ENCODE results near the gene TFB1M. TPM values are rescaled to one million over a fixed set of nuclear protein-coding genes. Genes with fewer than 3 reads are reported as not detected.
A peak's percentile ranks its signal among the peaks of the same experiment; 100 is the strongest.

TFB1M gene
- total and polyA plus RNA-seq, 7 donors: 10.7 to 22.2 (median 15.1) TPM

GRCh38 chr6:155216312-155217046 is 97.8 kb downstream of the TFB1M start:
- Histone ChIP-seq H3K36me3 (no peaks in the 10 kb centered on the region), H3K4me3 (no peak overlapping the region), H3K27ac (peak overlapping the region in 1 of 4 donors; percentile 54), H3K27me3 (no peaks in the 10 kb centered on the region), H3K9me3 (no peaks in the 10 kb centered on the region), H3K4me1 (peaks cover 0 to 14% (median 6%) of the 10 kb centered on the region in 4 donors)
- WGBS, 2 donors: 64 to 75% methylated on average over 11 of the region's 11 CpGs
- intact Hi-C loops (cut with DNase I): no loop called here
- no peak for DNase-seq
- TF ChIP-seq POLR2A (IDR thresholded peaks at IDR 0.05): no peak
- no peak for TF ChIP-seq POLR2AphosphoS5 (IDR thresholded peaks at IDR 0.05)
- TF ChIP-seq CTCF (IDR thresholded peaks at IDR 0.05): no peak
- no peak for TF ChIP-seq EP300 (IDR thresholded peaks at IDR 0.05)

- no peaks in the 10 kb centered on the region for H3K36me3 ChIP-seq
- DNase-seq: no peak
- no peaks in the 10 kb centered on the region for H3K27me3 ChIP-seq
- no peak overlapping the region for H3K4me3 ChIP-seq
- no peaks in the 10 kb centered on the region for H3K9me3 ChIP-seq
- H3K27ac ChIP-seq: peak overlapping the region in 1 of 4 donors; percentile 54
- 75 to 83% methylated on average over 4 of the region's 4 CpGs for whole genome bisulfite sequencing, 2 donors
- intact Hi-C loops (cut with DNase I): no loop called here
- H3K4me1 ChIP-seq: peaks cover 0 to 14% (median 6%) of the 10 kb centered on the region in 4 donors
- TF ChIP-seq POLR2A (IDR thresholded peaks at IDR 0.05): no peak
- no peak for TF ChIP-seq CTCF (IDR thresholded peaks at IDR 0.05)
Observed at GRCh38 chr6:155215906-155216305, 98.4 kb downstream of the TFB1M start.

GRCh38 chr6:155213611-155214372 is 100.5 kb downstream of the TFB1M start:
- H3K27ac ChIP-seq: no peak overlapping the region
- no peak for TF ChIP-seq EP300 (IDR thresholded peaks at IDR 0.05)
- no peak for TF ChIP-seq POLR2A (IDR thresholded peaks at IDR 0.05)
- no peak for TF ChIP-seq POLR2AphosphoS5 (IDR thresholded peaks at IDR 0.05)
- no peak for TF ChIP-seq CTCF (IDR thresholded peaks at IDR 0.05)
- no peaks in the 10 kb centered on the region for H3K36me3 ChIP-seq
- intact Hi-C loops (cut with DNase I): no loop called here
- H3K4me1 ChIP-seq: no peaks in the 10 kb centered on the region
- no peak for DNase-seq
- no peaks in the 10 kb centered on the region for H3K9me3 ChIP-seq
- WGBS, 2 donors: 83 to 91% methylated on average over 23 of the region's 23 CpGs
- no peaks in the 10 kb centered on the region for H3K27me3 ChIP-seq
- H3K4me3 ChIP-seq: no peak overlapping the region

- no peaks in the 10 kb centered on the region for H3K36me3 ChIP-seq
- no peaks in the 10 kb centered on the region for H3K4me1 ChIP-seq
- no peaks in the 10 kb centered on the region for H3K27me3 ChIP-seq
- 90 to 91% methylated on average over 16 of the region's 16 CpGs for WGBS, 2 donors
- no peak overlapping the region for H3K27ac ChIP-seq
- H3K9me3 ChIP-seq: no peaks in the 10 kb centered on the region
- intact Hi-C loops (cut with DNase I): no loop called here
- H3K4me3 ChIP-seq: no peak overlapping the region
- DNase-seq: no peak
- TF ChIP-seq EP300 (IDR thresholded peaks at IDR 0.05) (no peak), POLR2A (IDR thresholded peaks at IDR 0.05) (no peak), POLR2AphosphoS5 (IDR thresholded peaks at IDR 0.05) (no peak), CTCF (IDR thresholded peaks at IDR 0.05) (no peak)
Observed at GRCh38 chr6:155212616-155213380, 101.5 kb downstream of the TFB1M start.
